Urothelium cell line (cell line): ENCODE measurements around the gene CAPN6.

Source experiments
- DNase-seq: peaks from one replicate; pipeline ENCODE4 v3.0.0; 2011; ENCODE audit warnings: low spot score, mixed read lengths
- FAIRE-seq: peaks from 2 replicates; lab custom pipeline; 2011; peaks lifted over from hg19 to GRCh38; lab: Jason Lieb, UNC

Gene CAPN6

GRCh38 chrX:111270339-111270738 lies at the start of gene CAPN6:
Gene CAPN6, minus strand, starts transcription at chrX:111270483. Its CDS starts 6,547 bp downstream, at chrX:111263936.
- no peak for FAIRE-seq
- peak; percentile 4 for DNase-seq

GRCh38 chrX:111319451-111319850 lies 49.2 kb upstream of the CAPN6 start:
- no peak for DNase-seq
- no peak for FAIRE-seq

- no peak for FAIRE-seq
- no peak for DNase-seq
These were observed 48.6 kb upstream of the CAPN6 start for GRCh38 chrX:111318901-111319300.

GRCh38 chrX:111309083-111309482 lies 38.8 kb upstream of the CAPN6 start:
- DNase-seq (no peak), FAIRE-seq (no peak)

- no peak for FAIRE-seq
These were observed 37.8 kb upstream of the CAPN6 start for GRCh38 chrX:111308039-111308438.

GRCh38 chrX:111302284-111302683 lies 32.0 kb upstream of the CAPN6 start:
- no peak for FAIRE-seq
- DNase-seq = no peak

More at GRCh38 chrX:111308039-111308438, 37.8 kb upstream of the CAPN6 start:
- no peak for DNase-seq

GRCh38 chrX:111288841-111289240 lies 18.6 kb upstream of the CAPN6 start:
- no peak for FAIRE-seq

GRCh38 chrX:111284631-111285293 lies 14.5 kb upstream of the CAPN6 start:
- DNase-seq = no peak
- FAIRE-seq = no peak

More at GRCh38 chrX:111288841-111289240, 18.6 kb upstream of the CAPN6 start:
- no peak for DNase-seq

- no peak for FAIRE-seq
- no peak for DNase-seq
These were observed 13.2 kb upstream of the CAPN6 start for GRCh38 chrX:111283446-111283845.

GRCh38 chrX:111282991-111283390 lies 12.7 kb upstream of the CAPN6 start:
- DNase-seq = no peak
- no peak for FAIRE-seq

GRCh38 chrX:111282139-111282538 lies 11.9 kb upstream of the CAPN6 start:
- DNase-seq (no peak), FAIRE-seq (no peak)

GRCh38 chrX:111268506-111268905 lies 1.8 kb downstream of the CAPN6 start:
- no peak for DNase-seq
- FAIRE-seq = no peak

- no peak for DNase-seq
- no peak for FAIRE-seq
These were observed 4.8 kb downstream of the CAPN6 start for GRCh38 chrX:111265486-111265885.

- FAIRE-seq (no peak), DNase-seq (no peak)
These were observed 5.9 kb downstream of the CAPN6 start for GRCh38 chrX:111264385-111264784.

GRCh38 chrX:111262086-111262485 lies 8.2 kb downstream of the CAPN6 start:
- FAIRE-seq (no peak), DNase-seq (no peak)

- DNase-seq (no peak), FAIRE-seq (no peak)
These were observed 9.8 kb downstream of the CAPN6 start for GRCh38 chrX:111260451-111260850.

GRCh38 chrX:111259559-111259958 lies 10.7 kb downstream of the CAPN6 start:
- peak; percentile 7 for DNase-seq
- FAIRE-seq = no peak

GRCh38 chrX:111257733-111258132 lies 12.6 kb downstream of the CAPN6 start:
- FAIRE-seq (no peak), DNase-seq (no peak)

- peak; percentile 20 for DNase-seq
- FAIRE-seq = no peak
These were observed 15.2 kb downstream of the CAPN6 start for GRCh38 chrX:111254896-111255693.

- FAIRE-seq (no peak), DNase-seq (peak; percentile 2)
These were observed 26.0 kb downstream of the CAPN6 start for GRCh38 chrX:111244235-111244750.

GRCh38 chrX:111216293-111216801 lies 53.9 kb downstream of the CAPN6 start:
- no peak for FAIRE-seq

GRCh38 chrX:111207851-111208250 lies 62.4 kb downstream of the CAPN6 start:
- FAIRE-seq = no peak

More at GRCh38 chrX:111216293-111216801, 53.9 kb downstream of the CAPN6 start:
- no peak for DNase-seq

More at GRCh38 chrX:111207851-111208250, 62.4 kb downstream of the CAPN6 start:
- no peak for DNase-seq
